IMR-90 (cell line): ENCODE results near the gene CHD6. TPM values are rescaled to one million over a fixed set of nuclear protein-coding genes. Genes with fewer than 3 reads are reported as not detected.

Experiments used
- ATAC-seq: fragments of 200-7000 bp; cut with Tn5 transposase; 2 replicates; pipeline ENCODE4 v1.9.1; 2020; ENCODE audit warnings: low read depth, mild to moderate bottlenecking, moderate library complexity
- BruUV-seq: library from RNA; stranded (reverse); fragments of 400-500 nt; replicated peaks from 2 replicates; lab custom pipeline; 2021; lab: Mats Ljungman, UMichigan
- CTCF ChIA-PET: fragments of 300-600 bp; formaldehyde crosslinking; extraction: SDS; loops from one replicate; lab custom pipeline; 2021; ENCODE audit warnings: antibody characterized with exemption; lab: Yijun Ruan, JAX
- POLR2A ChIA-PET: fragments of 300-600 bp; sonication (Branson Sonifier 250); formaldehyde crosslinking; loops from one replicate; lab custom pipeline; 2022; ENCODE audit warnings: antibody characterized with exemption; ENCODE audit not compliant: unreplicated experiment; lab: Charles Lee
- DNase-seq: peaks from one replicate; pipeline ENCODE4 v3.0.0; 2013
- H2AFZ ChIP-seq: replicated peaks from 2 replicates; pipeline ENCODE3; 2013; ENCODE audit warnings: low read length, mild to moderate bottlenecking; ENCODE audit not compliant: poor library complexity
- H2AK5ac ChIP-seq: 2 replicates; pipeline ENCODE4 v1.6.1; 2013; ENCODE audit warnings: low read depth, low read length, inconsistent platforms
- H2AK9ac ChIP-seq: replicated peaks from 2 replicates; pipeline ENCODE3; 2013; ENCODE audit warnings: mild to moderate bottlenecking, low read depth, low read length, moderate library complexity; ENCODE audit not compliant: poor library complexity
- H2BK120ac ChIP-seq: 2 replicates; pipeline ENCODE4 v1.6.1; 2013; ENCODE audit warnings: low read depth, low read length, inconsistent platforms
- H2BK15ac ChIP-seq: 3 replicates; pipeline ENCODE4 v1.6.1; 2013; ENCODE audit warnings: low read depth, low read length, inconsistent platforms
- H2BK20ac ChIP-seq: 2 replicates; pipeline ENCODE4 v1.6.1; 2013; ENCODE audit warnings: low read depth, mild to moderate bottlenecking, inconsistent platforms, low read length, moderate library complexity
- H2BK5ac ChIP-seq: 2 replicates; pipeline ENCODE4 v1.6.1; 2013; ENCODE audit warnings: mild to moderate bottlenecking, low read depth, low read length, inconsistent platforms; ENCODE audit not compliant: poor library complexity, severe bottlenecking
- H3K14ac ChIP-seq: replicated peaks from 2 replicates; pipeline ENCODE4 v1.6.1; 2013; ENCODE audit warnings: low read depth, low read length, inconsistent platforms
- H3K18ac ChIP-seq: 2 replicates; pipeline ENCODE4 v1.6.1; 2013; ENCODE audit warnings: low read depth, low read length, control low read depth
- H3K23ac ChIP-seq: 2 replicates; pipeline ENCODE4 v1.6.1; 2013; ENCODE audit warnings: low read depth, low read length, inconsistent platforms
- H3K27ac ChIP-seq: 2 replicates; pipeline ENCODE4 v1.5.1; 2013; ENCODE audit warnings: mild to moderate bottlenecking, control low read depth, low read length; ENCODE audit not compliant: insufficient read depth
- H3K27me3 ChIP-seq: 2 replicates; pipeline ENCODE4 v1.6.1; 2013; ENCODE audit warnings: low read length; ENCODE audit not compliant: control insufficient read depth, insufficient read depth
- H3K36me3 ChIP-seq: 2 replicates; pipeline ENCODE4 v1.6.1; 2013; ENCODE audit warnings: low read length, mixed read lengths; ENCODE audit not compliant: control insufficient read depth, insufficient read depth
- H3K4ac ChIP-seq: 2 replicates; pipeline ENCODE4 v1.6.1; 2013; ENCODE audit warnings: low read depth, low read length, inconsistent platforms
- H3K4me1 ChIP-seq: 2 replicates; pipeline ENCODE4 v1.6.1; 2013; ENCODE audit warnings: low read length, mixed read lengths; ENCODE audit not compliant: control insufficient read depth, insufficient read depth
- H3K4me2 ChIP-seq: 2 replicates; pipeline ENCODE4 v1.6.1; 2013; ENCODE audit warnings: low read depth, mild to moderate bottlenecking, control low read depth, low read length, moderate library complexity
- H3K4me3 ChIP-seq: 2 replicates; pipeline ENCODE4 v1.5.1; 2013; ENCODE audit warnings: low read depth, mild to moderate bottlenecking, control low read depth, low read length, moderate library complexity; ENCODE audit not compliant: insufficient read depth
- H3K56ac ChIP-seq: 2 replicates; pipeline ENCODE4 v1.6.1; 2013; ENCODE audit warnings: low read length, inconsistent platforms; ENCODE audit not compliant: insufficient read depth; ENCODE audit errors: extremely low read depth
- H3K79me1 ChIP-seq, 2 experiments: 2 replicates each; pipeline ENCODE4 v1.6.1; 2013; ENCODE audit warnings: low read length in 2 of 2, inconsistent platforms in 1 of 2, low read depth in 1 of 2
- H3K9ac ChIP-seq: 2 replicates; pipeline ENCODE4 v1.6.1; 2013; ENCODE audit warnings: low read depth, low read length, control low read depth
- H3K9me1 ChIP-seq: 2 replicates; pipeline ENCODE4 v1.6.1; 2013; ENCODE audit warnings: low read length, inconsistent platforms; ENCODE audit not compliant: insufficient read depth
- H3K9me3 ChIP-seq: 2 replicates; pipeline ENCODE4 v1.6.1; 2013; ENCODE audit warnings: low read length; ENCODE audit not compliant: control insufficient read depth, insufficient read depth
- H4K20me1 ChIP-seq: 2 replicates; pipeline ENCODE4 v1.6.1; 2013; ENCODE audit warnings: low read length, inconsistent platforms; ENCODE audit not compliant: insufficient read depth
- H4K5ac ChIP-seq: 2 replicates; pipeline ENCODE4 v1.6.1; 2013; ENCODE audit warnings: mild to moderate bottlenecking, low read depth, low read length, control low read depth
- H4K8ac ChIP-seq, 2 experiments: 2 replicates each; pipeline ENCODE4 v1.6.1; 2013; ENCODE audit warnings: low read depth in 2 of 2, low read length in 2 of 2, control low read depth in 1 of 2, inconsistent platforms in 1 of 2
- H4K91ac ChIP-seq: 2 replicates; pipeline ENCODE4 v1.6.1; 2013; ENCODE audit warnings: low read depth, low read length, inconsistent platforms; ENCODE audit not compliant: insufficient read depth
- MAFK ChIP-seq: IDR thresholded peaks from 2 replicates; pipeline ENCODE4 v1.6.1; 2012; ENCODE audit warnings: low read depth, low read length, improper control_type of control experiment
- MAZ ChIP-seq: IDR thresholded peaks from 2 replicates; pipeline ENCODE4 v1.6.1; 2012; ENCODE audit warnings: low read depth, mild to moderate bottlenecking, low read length, improper control_type of control experiment, moderate library complexity, borderline replicate concordance
- RCOR1 ChIP-seq: IDR thresholded peaks from 2 replicates; pipeline ENCODE4 v1.6.1; 2012; ENCODE audit warnings: mild to moderate bottlenecking, low read length, improper control_type of control experiment; ENCODE audit not compliant: insufficient replicate concordance
- RFX5 ChIP-seq: IDR thresholded peaks from 2 replicates; pipeline ENCODE4 v1.8.0; 2012; ENCODE audit warnings: low read depth, mild to moderate bottlenecking, low read length, moderate library complexity
- WGBS, 2 experiments: methylation state at CpG; one replicate each; pipeline versions ENCODE4 v1.1.5 to v1.1.7; 2013; ENCODE audit warnings: missing lambda C conversion rate in 2 of 2; ENCODE audit not compliant: insufficient read length in 1 of 2; ENCODE audit errors: extremely low coverage in 2 of 2; 5-methylcytosine and 5-hydroxymethylcytosine counted together
- dilution Hi-C: fragments of 300-500 bp; cut with HindIII; formaldehyde crosslinking; loops from one replicate; pipeline ENCODE4 v1.14.3; 2018; ENCODE audit warnings: low sequenced_read_pairs; ENCODE audit not compliant: unreplicated experiment
- in situ Hi-C: fragments of 300-500 bp; cut with MboI; formaldehyde crosslinking; loops from 3 replicates; pipeline ENCODE4 v1.14.3; 2019; ENCODE audit warnings: low sequenced_read_pairs, inconsistent platforms, mixed read lengths
- intact Hi-C: fragments of 100-400 bp; cut with micrococcal nuclease; formaldehyde crosslinking; loops from 2 replicates; pipeline ENCODE4 v1.10.0; 2022
- polyA plus RNA-seq, 3 experiments: library from polyadenylated mRNA; depleted of rRNA; stranded (reverse); fragments of >200 nt; gene quantifications; 2 replicates each; pipeline ENCODE4 v1.2.3, GENCODE V29; 2012; ENCODE audit warnings: low replicate concordance in 1 of 3
- total RNA-seq: library from RNA; depleted of rRNA; stranded (reverse); fragments of >200 nt; gene quantifications from 2 replicates; pipeline ENCODE4 v1.2.3, GENCODE V29; 2012
- TF ChIP-seq, protein P1 (sequence below): conservative IDR thresholded peaks from 2 replicates; pipeline ENCODE4 v1.5.1; 2012; ENCODE audit warnings: mild to moderate bottlenecking, low read depth, low read length, improper control_type of control experiment

Gene CHD6
- total and polyA plus RNA-seq, 2 of the 4 experiments (the other 2 are of a cell fraction) = 8.8 to 26.7 TPM

- Histone ChIP-seq H3K27ac (no peak overlapping the region), H3K4me2 (no peak overlapping the region), H3K4me3 (no peak overlapping the region), H2AK5ac (no peak overlapping the region), H3K56ac (no peak overlapping the region), H2BK120ac (no peak overlapping the region), H2BK15ac (no peak overlapping the region), H2BK20ac (no peak overlapping the region), H3K14ac (no peak overlapping the region), H4K8ac (no peak overlapping the region), H4K20me1 (peaks cover 4% of the 10 kb centered on the region; the same call in 1 of the 2 replicates), H4K5ac (no peak overlapping the region), H3K4me1 (no peaks in the 10 kb centered on the region), H3K27me3 (peaks cover 73% of the 10 kb centered on the region), H3K9me1 (no peaks in the 10 kb centered on the region), H2AFZ (no peak overlapping the region), H3K9me3 (peaks cover 4% of the 10 kb centered on the region; the same call in 1 of the 2 replicates), H4K91ac (no peak overlapping the region), H3K23ac (no peak overlapping the region), H3K4ac (no peak overlapping the region), H2BK5ac (no peak overlapping the region), H2AK9ac (no peak overlapping the region), H3K9ac (no peak overlapping the region), H3K18ac (no peak overlapping the region), H3K36me3 (no peaks in the 10 kb centered on the region), H3K79me1 (no peaks in the 10 kb centered on the region)
- no TSS peak for BruUV-seq
- ATAC-seq (no peak), DNase-seq (no peak)
- POLR2A ChIA-PET = no interaction called here
- dilution Hi-C loops (no loop called here), intact Hi-C loops (no loop called here), in situ Hi-C loops (no loop called here)
- CTCF ChIA-PET = no interaction called here
- no CpG with 5 or more reads among the region's 2 CpGs for WGBS, 2 experiments
- TF ChIP-seq RCOR1 = no peak
- no peak for TF ChIP-seq MAZ
- no peak for TF ChIP-seq MAFK
- TF ChIP-seq, protein P1, sequence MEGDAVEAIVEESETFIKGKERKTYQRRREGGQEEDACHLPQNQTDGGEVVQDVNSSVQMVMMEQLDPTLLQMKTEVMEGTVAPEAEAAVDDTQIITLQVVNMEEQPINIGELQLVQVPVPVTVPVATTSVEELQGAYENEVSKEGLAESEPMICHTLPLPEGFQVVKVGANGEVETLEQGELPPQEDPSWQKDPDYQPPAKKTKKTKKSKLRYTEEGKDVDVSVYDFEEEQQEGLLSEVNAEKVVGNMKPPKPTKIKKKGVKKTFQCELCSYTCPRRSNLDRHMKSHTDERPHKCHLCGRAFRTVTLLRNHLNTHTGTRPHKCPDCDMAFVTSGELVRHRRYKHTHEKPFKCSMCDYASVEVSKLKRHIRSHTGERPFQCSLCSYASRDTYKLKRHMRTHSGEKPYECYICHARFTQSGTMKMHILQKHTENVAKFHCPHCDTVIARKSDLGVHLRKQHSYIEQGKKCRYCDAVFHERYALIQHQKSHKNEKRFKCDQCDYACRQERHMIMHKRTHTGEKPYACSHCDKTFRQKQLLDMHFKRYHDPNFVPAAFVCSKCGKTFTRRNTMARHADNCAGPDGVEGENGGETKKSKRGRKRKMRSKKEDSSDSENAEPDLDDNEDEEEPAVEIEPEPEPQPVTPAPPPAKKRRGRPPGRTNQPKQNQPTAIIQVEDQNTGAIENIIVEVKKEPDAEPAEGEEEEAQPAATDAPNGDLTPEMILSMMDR = no peak
- TF ChIP-seq RFX5 = no peak
Measured at GRCh38 chr20:41369673-41370072, 248.5 kb downstream of the CHD6 start.
